SJCRH30 (cell line): ENCODE results near the gene VPS11. TPM values are rescaled to one million over a fixed set of nuclear protein-coding genes. Genes with fewer than 3 reads are reported as not detected.
A peak's percentile ranks its signal among the peaks of the same experiment; 100 is the strongest.

Experiments used
- DNase-seq, 2 experiments: peaks; one replicate each; pipeline ENCODE4 v3.0.0-alpha.2; 2015 to 2020
- H3K27ac ChIP-seq: fragments of 250-450 bp; sonication (Bioruptor Pico); 2 replicates; pipeline ENCODE4 v1.5.1; 2020; ENCODE audit warnings: mild to moderate bottlenecking, moderate library complexity
- H3K27me3 ChIP-seq: fragments of 250-450 bp; sonication (Bioruptor Pico); 2 replicates; pipeline ENCODE4 v1.5.1; 2020; ENCODE audit warnings: mild to moderate bottlenecking, moderate library complexity
- H3K36me3 ChIP-seq: fragments of 250-450 bp; sonication (Bioruptor Pico); 2 replicates; pipeline ENCODE4 v1.5.1; 2020; ENCODE audit warnings: mild to moderate bottlenecking, moderate library complexity
- H3K4me1 ChIP-seq: fragments of 250-450 bp; sonication (Bioruptor Pico); 2 replicates; pipeline ENCODE4 v1.5.1; 2020; ENCODE audit warnings: mild to moderate bottlenecking, moderate library complexity
- H3K4me3 ChIP-seq: fragments of 250-450 bp; sonication (Bioruptor Pico); 2 replicates; pipeline ENCODE4 v1.5.1; 2020; ENCODE audit warnings: mild to moderate bottlenecking, moderate library complexity
- H3K9me3 ChIP-seq: fragments of 250-450 bp; sonication (Bioruptor Pico); replicated peaks from 2 replicates; pipeline ENCODE4 v1.5.1; 2020; ENCODE audit warnings: mild to moderate bottlenecking, moderate library complexity
- total RNA-seq: library from RNA; depleted of rRNA; stranded (reverse); fragments of >200 nt; shearing (Covaris generic); gene quantifications from 2 replicates; pipeline ENCODE4 v1.2.3, GENCODE V29; 2014; rRNA removed

The VPS11 gene
- 11.6 and 11.9 TPM in 2 replicates for total RNA-seq

- DNase-seq, result peak; percentile 93
- Histone ChIP-seq H3K36me3 (no peaks in the 10 kb centered on the region; the same call in 1 of the 2 replicates), H3K9me3 (no peaks in the 10 kb centered on the region), H3K4me3 (peak within 1 kb of the TSS; percentile 73), H3K27ac (peak within 1 kb of the TSS; percentile 21), H3K4me1 (no peaks in the 10 kb centered on the region), H3K27me3 (no peaks in the 10 kb centered on the region)
Measured at GRCh38 chr11:119067371-119068222, at the start of gene VPS11. Gene VPS11, plus strand, starts transcription at chr11:119067818. Its CDS starts 6 bp downstream, at chr11:119067824.

DNA sequence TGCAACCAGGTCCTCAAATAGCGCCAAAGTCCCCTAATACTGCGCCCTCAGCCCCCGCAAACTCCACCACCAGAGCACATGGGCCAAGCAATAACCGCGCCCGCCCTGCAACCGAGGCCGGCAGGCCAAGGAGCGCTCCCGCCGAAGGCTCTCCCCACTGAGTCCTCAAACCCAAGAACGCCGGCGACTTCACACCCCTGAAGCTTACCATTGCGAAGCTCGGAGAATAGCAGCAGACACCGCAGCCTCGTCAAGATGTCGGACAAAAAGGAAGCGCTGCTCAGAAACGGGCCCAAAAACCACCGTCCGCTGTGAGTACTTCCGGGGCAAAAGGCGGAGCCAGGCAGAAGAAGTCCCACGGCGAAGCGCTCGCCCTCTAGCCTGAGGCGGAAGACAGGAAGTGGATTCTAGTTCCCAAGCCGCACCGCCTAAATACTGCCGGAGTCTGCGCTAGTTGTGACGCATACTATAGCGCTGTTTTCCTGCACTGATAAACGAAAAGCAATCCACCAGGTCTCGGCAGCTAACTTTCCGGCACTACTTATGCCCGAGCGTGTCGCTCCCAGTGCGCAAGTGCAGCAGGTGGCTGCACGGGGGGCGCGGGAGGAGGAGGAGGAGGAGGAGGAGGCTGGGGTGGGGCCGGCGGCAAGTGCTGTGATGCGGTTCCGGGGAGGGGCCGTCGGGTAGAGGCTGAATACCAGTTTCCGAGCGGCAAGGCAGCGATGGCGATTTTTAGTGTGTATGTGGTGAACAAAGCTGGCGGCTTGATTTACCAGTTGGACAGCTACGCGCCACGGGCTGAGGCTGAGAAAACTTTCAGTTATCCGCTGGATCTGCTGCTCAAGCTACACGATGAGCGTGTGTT is 49.3 kb upstream of the VPS11 start, which contains the start of the genes RPS25 and TRAPPC4:
Gene RPS25, minus strand, starts transcription at position 270 of the 865 bp plus-strand sequence. Its CDS starts 59 bp downstream, at position 211.
Gene TRAPPC4, plus strand, starts transcription at position 693 of the 865 bp plus-strand sequence. Its CDS starts 30 bp downstream, at position 723.
- H3K9me3 ChIP-seq, result no peaks in the 10 kb centered on the region
- H3K4me3 ChIP-seq, result peak within 1 kb of the TSS; percentile 80
- no peaks in the 10 kb centered on the region; the same call in 1 of the 2 replicates for H3K4me1 ChIP-seq
- H3K27ac ChIP-seq, result peak within 1 kb of the TSS; percentile 70
- H3K36me3 ChIP-seq, result peaks cover 38% of the 10 kb centered on the region
- peak; percentile 92 to 93 for DNase-seq
- no peaks in the 10 kb centered on the region for H3K27me3 ChIP-seq

DNA sequence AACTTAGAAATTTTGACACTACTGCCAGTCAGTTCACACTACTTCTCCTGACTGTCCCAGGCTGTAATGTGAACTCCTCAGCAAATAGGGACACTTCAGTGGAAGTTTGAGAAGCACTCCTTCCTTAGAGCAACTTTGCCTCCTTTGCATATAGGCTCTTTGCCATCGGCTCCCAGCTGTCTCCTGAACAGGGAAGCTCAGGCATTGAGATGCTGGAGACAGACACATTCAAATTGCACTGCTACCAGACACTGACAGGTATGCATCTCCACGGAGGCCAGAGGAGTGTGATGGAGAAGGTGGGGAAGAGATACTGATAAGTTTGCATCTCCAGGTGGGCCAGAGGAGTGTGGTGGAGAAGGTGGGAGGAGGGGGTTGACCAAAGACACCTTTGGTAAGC is 47.6 kb upstream of the VPS11 start:
- Histone ChIP-seq H3K4me1 (no peaks in the 10 kb centered on the region; the same call in 1 of the 2 replicates), H3K27me3 (no peaks in the 10 kb centered on the region), H3K9me3 (no peaks in the 10 kb centered on the region), H3K4me3 (peak overlapping the region; percentile 80), H3K27ac (no peak overlapping the region), H3K36me3 (peaks cover 24% of the 10 kb centered on the region)
- DNase-seq, result no peak

DNA sequence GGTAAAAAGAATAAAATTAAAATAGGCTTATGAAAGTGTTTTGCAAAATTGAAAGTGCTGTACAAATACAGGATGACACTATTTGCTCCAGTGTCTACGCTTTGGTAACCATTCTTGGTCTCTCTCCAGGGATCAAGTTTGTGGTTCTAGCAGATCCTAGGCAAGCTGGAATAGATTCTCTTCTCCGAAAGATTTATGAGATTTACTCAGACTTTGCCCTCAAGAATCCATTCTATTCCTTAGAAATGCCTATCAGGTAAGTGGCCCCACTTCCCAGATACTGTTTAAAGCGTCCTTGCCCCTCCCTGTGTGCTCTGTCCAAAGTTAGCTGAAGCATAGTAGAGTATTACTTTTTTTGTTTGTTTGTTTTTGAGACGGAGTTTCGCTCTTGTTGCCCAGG is 46.0 kb upstream of the VPS11 start:
- no peak for DNase-seq
- Histone ChIP-seq H3K4me3 (no peak overlapping the region), H3K4me1 (no peaks in the 10 kb centered on the region; the same call in 1 of the 2 replicates), H3K9me3 (no peaks in the 10 kb centered on the region), H3K27ac (no peak overlapping the region), H3K36me3 (peaks cover 8% of the 10 kb centered on the region; the same call in 1 of the 2 replicates), H3K27me3 (no peaks in the 10 kb centered on the region)

DNA sequence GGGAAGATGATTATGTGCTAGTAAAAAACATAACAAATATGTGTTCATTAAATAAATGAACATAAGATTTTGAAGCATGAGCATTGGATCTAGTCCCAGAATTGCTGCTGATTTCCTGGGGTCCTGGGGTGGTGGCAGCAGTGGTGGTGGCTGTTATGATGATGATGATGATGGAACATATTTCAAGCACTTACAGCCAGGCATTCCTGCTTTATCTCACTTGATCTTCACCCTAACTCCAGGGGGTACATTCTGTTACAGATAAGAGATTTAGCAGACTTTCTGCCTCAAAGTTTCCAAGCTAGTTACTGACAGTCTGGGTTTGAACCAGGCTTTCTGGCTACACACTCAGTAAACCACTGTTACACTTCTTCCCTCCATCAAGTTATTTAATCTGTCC is 43.9 kb upstream of the VPS11 start:
- H3K9me3 ChIP-seq, result no peaks in the 10 kb centered on the region
- no peak for DNase-seq
- no peaks in the 10 kb centered on the region for H3K36me3 ChIP-seq
- no peaks in the 10 kb centered on the region for H3K27me3 ChIP-seq
- no peak overlapping the region for H3K4me3 ChIP-seq
- no peaks in the 10 kb centered on the region; the same call in 1 of the 2 replicates for H3K4me1 ChIP-seq
- no peak overlapping the region for H3K27ac ChIP-seq

GRCh38 chr11:119024430-119025098 is 43.1 kb upstream of the VPS11 start:
- Histone ChIP-seq H3K36me3 (no peaks in the 10 kb centered on the region), H3K4me1 (no peaks in the 10 kb centered on the region; the same call in 1 of the 2 replicates)

DNA sequence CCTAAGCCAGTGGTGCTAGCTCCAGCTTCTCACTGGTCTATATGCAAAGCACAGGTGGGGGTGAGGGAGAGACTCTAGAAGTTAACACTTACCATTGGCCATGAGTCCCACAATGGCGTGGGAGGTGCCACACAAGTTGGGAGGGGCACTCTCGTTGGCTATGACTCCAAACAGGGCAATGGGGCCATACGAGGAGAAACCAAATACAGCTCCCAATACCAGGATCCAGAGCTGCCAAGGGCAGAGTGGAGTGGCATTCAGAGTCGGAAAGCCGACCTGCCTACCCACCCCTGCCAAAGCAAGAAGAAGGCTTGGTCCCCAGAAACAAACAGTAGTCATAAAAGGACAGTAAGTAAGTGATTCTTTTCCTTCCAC is 42.5 kb upstream of the VPS11 start:
- H3K9me3 ChIP-seq, result no peaks in the 10 kb centered on the region
- no peak overlapping the region for H3K27ac ChIP-seq
- H3K4me3 ChIP-seq, result no peak overlapping the region
- H3K36me3 ChIP-seq, result no peaks in the 10 kb centered on the region
- no peaks in the 10 kb centered on the region; the same call in 1 of the 2 replicates for H3K4me1 ChIP-seq
- no peaks in the 10 kb centered on the region for H3K27me3 ChIP-seq
- DNase-seq, result no peak

More at GRCh38 chr11:119024430-119025098, 43.1 kb upstream of the VPS11 start:
- Histone ChIP-seq H3K9me3 (no peaks in the 10 kb centered on the region), H3K27me3 (no peaks in the 10 kb centered on the region), H3K27ac (no peak overlapping the region), H3K4me3 (no peak overlapping the region)
- no peak for DNase-seq

DNA sequence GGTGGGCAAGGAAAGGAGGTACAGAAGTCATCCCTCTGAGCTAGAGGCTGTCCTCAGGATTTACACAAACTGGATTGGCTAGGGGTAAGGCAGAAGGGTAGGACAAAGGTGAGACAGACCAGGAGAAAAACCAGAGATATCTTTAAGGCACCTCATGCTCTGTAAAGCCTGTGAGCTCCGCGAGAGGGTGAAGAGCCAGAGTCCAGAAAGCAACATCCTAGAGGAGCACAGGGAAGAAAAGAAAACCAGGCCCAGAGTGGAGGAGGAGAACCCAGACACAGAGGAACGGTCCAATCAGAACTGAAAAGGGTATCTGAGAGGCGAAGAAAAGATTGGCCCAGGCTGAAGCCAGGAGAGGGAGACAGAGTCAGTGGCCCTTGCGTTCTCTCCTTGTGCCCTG is 42.1 kb upstream of the VPS11 start:
- no peaks in the 10 kb centered on the region for H3K4me1 ChIP-seq
- H3K4me3 ChIP-seq, result no peak overlapping the region
- H3K27me3 ChIP-seq, result no peaks in the 10 kb centered on the region
- no peaks in the 10 kb centered on the region for H3K9me3 ChIP-seq
- no peak overlapping the region for H3K27ac ChIP-seq
- no peak for DNase-seq
- H3K36me3 ChIP-seq, result no peaks in the 10 kb centered on the region

GRCh38 chr11:119025978-119026766 is 41.4 kb upstream of the VPS11 start:
- no peaks in the 10 kb centered on the region for H3K4me1 ChIP-seq
- H3K27ac ChIP-seq, result no peak overlapping the region
- no peak for DNase-seq
- no peaks in the 10 kb centered on the region for H3K9me3 ChIP-seq
- H3K27me3 ChIP-seq, result no peaks in the 10 kb centered on the region
- H3K4me3 ChIP-seq, result no peak overlapping the region
- H3K36me3 ChIP-seq, result no peaks in the 10 kb centered on the region

DNA sequence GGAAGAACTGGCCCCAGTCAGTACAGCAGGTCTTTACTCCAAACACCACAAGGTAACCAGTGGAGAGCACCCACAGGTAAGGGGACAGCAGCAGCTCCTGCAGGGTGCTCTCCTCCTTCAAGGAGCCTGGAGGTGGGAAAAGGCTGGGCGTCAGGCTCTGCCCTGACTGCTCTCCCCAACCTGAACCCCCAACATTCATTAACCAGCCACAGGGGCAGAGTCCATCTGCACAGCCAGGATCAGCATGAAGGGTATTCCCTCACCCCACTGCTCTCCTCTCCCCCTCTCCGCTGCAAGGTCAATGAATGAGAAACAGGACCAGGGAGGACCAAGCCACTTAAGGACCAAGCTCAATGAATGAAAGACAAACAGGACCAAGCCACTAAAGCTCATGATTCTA is 40.6 kb upstream of the VPS11 start:
- 0 out of 2 replicates have a peak, but pooled peaks cover 5% of the 10 kb centered on the region for H3K4me1 ChIP-seq
- no peak overlapping the region for H3K27ac ChIP-seq
- DNase-seq, result no peak
- no peaks in the 10 kb centered on the region for H3K9me3 ChIP-seq
- H3K36me3 ChIP-seq, result no peaks in the 10 kb centered on the region
- no peaks in the 10 kb centered on the region for H3K27me3 ChIP-seq
- H3K4me3 ChIP-seq, result no peak overlapping the region

- H3K4me1 ChIP-seq, result 0 out of 2 replicates have a peak, but pooled peaks cover 5% of the 10 kb centered on the region
- H3K36me3 ChIP-seq, result no peaks in the 10 kb centered on the region
- H3K4me3 ChIP-seq, result no peak overlapping the region
- H3K27ac ChIP-seq, result no peak overlapping the region
- no peaks in the 10 kb centered on the region for H3K9me3 ChIP-seq
- H3K27me3 ChIP-seq, result no peaks in the 10 kb centered on the region
- DNase-seq, result no peak
Measured at GRCh38 chr11:119027561-119028345, 39.9 kb upstream of the VPS11 start.

DNA sequence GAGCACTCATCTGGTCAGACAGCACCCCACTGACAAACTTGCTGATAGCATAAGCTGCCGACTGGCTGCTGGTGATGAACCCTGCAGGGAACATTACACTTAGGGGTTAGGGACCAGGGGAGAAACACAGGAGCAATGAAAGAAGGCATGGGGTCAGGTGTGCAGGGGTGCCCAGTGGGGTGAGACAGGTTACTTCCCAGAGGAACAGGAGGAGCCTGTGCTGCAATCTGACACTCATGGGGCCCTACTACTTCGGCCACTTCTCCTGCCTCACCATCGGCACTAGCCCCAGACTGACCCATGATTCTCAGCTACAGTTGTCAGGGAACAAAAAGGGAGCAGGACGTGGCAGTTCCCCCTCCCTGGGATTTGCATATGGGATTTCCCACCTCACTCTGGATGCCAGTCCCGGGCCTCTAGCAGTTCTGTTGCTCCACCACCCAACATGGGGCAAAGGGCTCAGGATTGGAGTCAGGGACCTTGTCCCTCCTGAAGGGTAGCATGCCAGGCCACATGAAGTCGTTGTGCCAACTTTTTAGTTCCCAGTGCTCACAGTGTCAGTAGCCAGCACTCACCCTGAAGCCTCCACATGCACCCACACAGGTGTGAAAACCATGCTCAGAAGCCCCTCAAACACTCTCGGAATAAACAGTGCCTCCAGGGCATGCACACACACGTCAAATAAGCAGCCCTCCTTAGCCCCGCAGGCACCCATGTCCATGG is 39.1 kb upstream of the VPS11 start:
- Histone ChIP-seq H3K4me1 (0 out of 2 replicates have a peak, but pooled peaks cover 5% of the 10 kb centered on the region), H3K36me3 (no peaks in the 10 kb centered on the region), H3K4me3 (no peak overlapping the region), H3K27ac (no peak overlapping the region), H3K9me3 (no peaks in the 10 kb centered on the region), H3K27me3 (no peaks in the 10 kb centered on the region)
- DNase-seq, result no peak

DNA sequence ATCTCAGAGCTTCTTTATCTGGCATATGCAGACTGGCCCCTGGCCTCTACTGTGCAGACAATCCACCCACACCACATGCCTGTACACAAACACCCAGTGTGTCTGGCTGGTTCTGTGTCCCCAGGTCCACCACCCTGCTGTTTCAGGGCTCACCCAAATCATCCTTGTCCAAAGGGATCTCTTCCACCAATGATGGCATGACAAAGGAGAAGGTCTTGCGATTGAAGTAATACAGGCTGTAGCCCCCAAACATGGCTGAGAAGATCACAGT is 38.6 kb upstream of the VPS11 start:
- no peaks in the 10 kb centered on the region for H3K27me3 ChIP-seq
- no peak overlapping the region for H3K4me3 ChIP-seq
- no peaks in the 10 kb centered on the region for H3K9me3 ChIP-seq
- 0 out of 2 replicates have a peak, but pooled peaks cover 5% of the 10 kb centered on the region for H3K4me1 ChIP-seq
- no peaks in the 10 kb centered on the region for H3K36me3 ChIP-seq
- DNase-seq, result no peak
- no peak overlapping the region for H3K27ac ChIP-seq
